B cell (primary cell): ENCODE results near the gene CLDND2.

Experiments used
- CTCF ChIP-seq: fragments of 200-600 bp; IDR thresholded peaks from one replicate; pipeline ENCODE4 v1.8.0; 2022; ENCODE audit warnings: antibody characterized with exemption, mild to moderate bottlenecking
- EZH2 ChIP-seq: IDR thresholded peaks from 2 replicates; pipeline ENCODE4 v1.6.1; 2012; ENCODE audit warnings: borderline replicate concordance, low read depth, mild to moderate bottlenecking, moderate library complexity, low read length; ENCODE audit not compliant: insufficient read depth, poor library complexity, severe bottlenecking

GRCh38 chr19:51407511-51408131 lies 38.8 kb upstream of the CLDND2 start:
- TF ChIP-seq CTCF (peak; percentile 63), EZH2 (no peak)
